Nephron (organoid): Measurements from ENCODE around the gene SERPINH1.

ENCODE experiments used
- H3K27ac Mint-ChIP-seq, 3 experiments: 2 replicates each; pipeline ENCODE4 v1.8.0; 2020; ENCODE audit warnings: mixed read lengths in 3 of 3, mild to moderate bottlenecking in 2 of 3, moderate library complexity in 1 of 3
- H3K27me3 Mint-ChIP-seq: 2 replicates; pipeline ENCODE4 v1.8.0; 2021; ENCODE audit warnings: low read depth, mild to moderate bottlenecking, moderate library complexity, mixed read lengths
- H3K36me3 Mint-ChIP-seq: 2 replicates; pipeline ENCODE4 v1.8.0; 2020; ENCODE audit warnings: low read depth, mixed read lengths
- H3K4me1 Mint-ChIP-seq: 2 replicates; pipeline ENCODE4 v1.8.0; 2020; ENCODE audit warnings: mixed read lengths
- H3K4me3 Mint-ChIP-seq, 3 experiments: 2 replicates each; pipeline ENCODE4 v1.8.0; 2020; ENCODE audit warnings: mild to moderate bottlenecking in 3 of 3, mixed read lengths in 3 of 3, moderate library complexity in 2 of 3
- H3K9me3 Mint-ChIP-seq: 2 replicates; pipeline ENCODE4 v1.8.0; 2020; ENCODE audit warnings: mixed read lengths
- TF ChIP-seq, protein P1 (sequence below), 3 experiments: fragments of 200-600 bp; sonication (generic); IDR thresholded peaks; one replicate each; pipeline ENCODE4 v1.5.0; 2021; ENCODE audit warnings: antibody characterized with exemption in 3 of 3; ENCODE audit not compliant: unreplicated experiment in 3 of 3

SERPINH1 gene

DNA sequence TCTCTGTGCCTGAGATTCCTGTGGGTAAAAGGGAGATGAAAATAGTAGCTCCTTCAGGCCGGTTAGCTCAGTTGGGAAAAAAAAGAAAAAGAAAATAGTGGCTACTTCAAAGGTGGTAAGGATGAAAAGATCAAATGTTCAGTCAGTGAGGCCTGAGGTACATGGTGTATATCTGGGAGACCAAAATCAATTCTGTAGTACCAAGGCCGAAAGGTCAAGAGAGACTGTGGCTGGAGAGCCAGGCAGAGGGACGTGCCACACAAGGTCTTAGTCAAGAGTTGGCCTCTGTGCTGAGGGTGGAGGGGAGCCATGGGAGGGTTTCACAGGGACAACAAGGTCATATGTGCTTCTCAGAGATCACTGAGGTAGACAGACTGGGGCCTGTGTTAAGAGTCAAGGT lies 31.5 kb upstream of the SERPINH1 start:
- peaks cover 9% of the 10 kb centered on the region for H3K4me1 Mint-ChIP-seq
- H3K27ac Mint-ChIP-seq, result no peak overlapping the region
- no peaks in the 10 kb centered on the region for H3K9me3 Mint-ChIP-seq
- no peaks in the 10 kb centered on the region for H3K36me3 Mint-ChIP-seq
- H3K4me3 Mint-ChIP-seq, result no peak overlapping the region
- TF ChIP-seq, protein P1, sequence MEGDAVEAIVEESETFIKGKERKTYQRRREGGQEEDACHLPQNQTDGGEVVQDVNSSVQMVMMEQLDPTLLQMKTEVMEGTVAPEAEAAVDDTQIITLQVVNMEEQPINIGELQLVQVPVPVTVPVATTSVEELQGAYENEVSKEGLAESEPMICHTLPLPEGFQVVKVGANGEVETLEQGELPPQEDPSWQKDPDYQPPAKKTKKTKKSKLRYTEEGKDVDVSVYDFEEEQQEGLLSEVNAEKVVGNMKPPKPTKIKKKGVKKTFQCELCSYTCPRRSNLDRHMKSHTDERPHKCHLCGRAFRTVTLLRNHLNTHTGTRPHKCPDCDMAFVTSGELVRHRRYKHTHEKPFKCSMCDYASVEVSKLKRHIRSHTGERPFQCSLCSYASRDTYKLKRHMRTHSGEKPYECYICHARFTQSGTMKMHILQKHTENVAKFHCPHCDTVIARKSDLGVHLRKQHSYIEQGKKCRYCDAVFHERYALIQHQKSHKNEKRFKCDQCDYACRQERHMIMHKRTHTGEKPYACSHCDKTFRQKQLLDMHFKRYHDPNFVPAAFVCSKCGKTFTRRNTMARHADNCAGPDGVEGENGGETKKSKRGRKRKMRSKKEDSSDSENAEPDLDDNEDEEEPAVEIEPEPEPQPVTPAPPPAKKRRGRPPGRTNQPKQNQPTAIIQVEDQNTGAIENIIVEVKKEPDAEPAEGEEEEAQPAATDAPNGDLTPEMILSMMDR (IDR thresholded peaks at IDR 0.05; ENCODE audit: unreplicated experiment in 3 of 3), result no peak
- H3K27me3 Mint-ChIP-seq, result peaks cover 15% of the 10 kb centered on the region

DNA sequence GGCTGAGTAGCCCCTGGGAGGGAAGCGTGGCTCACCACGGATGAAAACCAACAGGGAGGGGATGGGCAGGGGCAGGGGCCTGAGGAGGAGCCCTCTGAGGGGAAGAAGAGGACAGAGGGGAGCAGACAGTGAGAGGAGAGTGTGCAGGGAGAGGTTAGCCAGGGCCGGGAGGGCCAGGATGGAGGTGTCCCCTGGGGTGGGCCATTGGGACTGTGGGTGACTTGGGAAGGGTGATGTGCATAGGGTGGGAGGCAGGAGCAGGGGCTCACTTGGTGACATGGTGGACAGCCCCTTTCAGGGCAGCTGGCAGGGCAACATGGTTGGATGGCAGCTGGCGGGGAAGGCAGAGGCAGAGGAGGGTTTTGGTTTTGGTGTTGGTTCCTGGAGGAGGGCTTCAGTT lies 30.7 kb upstream of the SERPINH1 start:
- no peak overlapping the region for H3K4me3 Mint-ChIP-seq
- no peaks in the 10 kb centered on the region for H3K9me3 Mint-ChIP-seq
- H3K36me3 Mint-ChIP-seq, result no peaks in the 10 kb centered on the region
- no peak overlapping the region for H3K27ac Mint-ChIP-seq
- peaks cover 16% of the 10 kb centered on the region for H3K27me3 Mint-ChIP-seq
- TF ChIP-seq, protein P1 (IDR thresholded peaks at IDR 0.05; ENCODE audit: unreplicated experiment in 3 of 3), result no peak
- H3K4me1 Mint-ChIP-seq, result peaks cover 9% of the 10 kb centered on the region

DNA sequence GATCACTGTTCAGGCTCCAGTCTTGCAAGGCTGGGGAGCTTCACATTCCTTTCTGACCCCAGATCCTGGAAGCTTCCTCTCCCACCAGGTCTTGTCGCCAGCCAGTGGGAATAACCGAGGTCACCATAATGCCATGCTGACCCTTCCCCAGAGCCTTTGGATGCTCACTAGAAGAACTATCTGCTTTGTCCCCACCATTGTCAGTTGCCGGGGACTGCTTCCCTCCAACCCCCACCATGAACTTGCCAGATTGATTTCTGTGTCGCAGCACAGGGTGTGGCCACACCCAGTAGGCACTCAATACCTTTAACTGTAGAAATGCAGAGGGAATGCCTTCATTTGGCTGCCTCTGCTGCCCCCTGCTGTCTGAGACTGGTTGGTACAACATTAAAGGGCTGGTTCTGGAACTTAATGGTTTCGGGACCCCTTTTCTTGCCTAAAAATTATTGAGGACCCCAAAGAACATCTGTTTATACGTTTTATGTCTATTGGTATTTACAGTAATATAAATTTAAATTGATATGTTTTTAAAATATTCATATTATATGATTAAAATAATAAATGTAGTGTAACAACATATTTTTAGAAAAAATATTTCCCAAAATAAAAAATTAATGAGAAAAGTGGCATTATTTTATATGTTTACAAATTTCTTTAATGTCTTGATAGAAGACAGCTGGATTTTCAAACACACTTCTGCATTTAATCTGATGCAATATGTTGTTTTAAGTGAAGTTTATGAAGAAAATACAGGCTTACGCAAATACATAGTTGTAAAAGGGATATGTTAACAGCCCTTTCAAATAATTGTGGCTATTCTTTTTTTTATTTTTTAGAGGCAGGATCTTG lies 29.6 kb upstream of the SERPINH1 start:
- Mint-ChIP-seq H3K4me3 (peak overlapping the region in 1 of 3 experiments; percentile 19), H3K4me1 (peaks cover 9% of the 10 kb centered on the region), H3K27me3 (peaks cover 13% of the 10 kb centered on the region)

DNA sequence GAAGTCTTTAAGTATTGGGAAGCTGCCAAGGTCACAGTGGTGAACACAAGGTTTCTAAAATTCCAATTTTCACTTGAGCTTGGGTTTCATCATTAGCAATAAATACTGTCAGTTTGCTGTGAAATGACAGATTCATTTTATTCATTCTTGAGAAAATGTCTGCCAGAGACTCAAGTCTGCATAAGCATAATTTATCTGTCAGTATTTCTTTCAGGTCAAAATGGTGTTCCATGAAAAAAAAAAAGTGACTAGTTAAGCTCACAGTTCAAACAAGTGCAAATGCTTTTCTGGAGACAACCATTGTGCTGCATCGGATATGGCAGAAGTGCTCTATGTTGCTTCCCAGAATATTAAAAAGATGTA lies 28.2 kb upstream of the SERPINH1 start:
- H3K27ac Mint-ChIP-seq, result no peak overlapping the region
- no peaks in the 10 kb centered on the region for H3K36me3 Mint-ChIP-seq
- TF ChIP-seq, protein P1 (IDR thresholded peaks at IDR 0.05; ENCODE audit: unreplicated experiment in 3 of 3), result no peak
- H3K4me3 Mint-ChIP-seq, result no peak overlapping the region
- peaks cover 21% of the 10 kb centered on the region for H3K4me1 Mint-ChIP-seq
- H3K9me3 Mint-ChIP-seq, result no peaks in the 10 kb centered on the region
- peaks cover 12% of the 10 kb centered on the region for H3K27me3 Mint-ChIP-seq

More for the DNA sequence above, 29.6 kb upstream of the SERPINH1 start:
- no peaks in the 10 kb centered on the region for H3K36me3 Mint-ChIP-seq
- TF ChIP-seq, protein P1 (IDR thresholded peaks at IDR 0.05; ENCODE audit: unreplicated experiment in 3 of 3), result peak; percentile 91 to 96 (median 95)
- no peak overlapping the region for H3K27ac Mint-ChIP-seq
- no peaks in the 10 kb centered on the region for H3K9me3 Mint-ChIP-seq

DNA sequence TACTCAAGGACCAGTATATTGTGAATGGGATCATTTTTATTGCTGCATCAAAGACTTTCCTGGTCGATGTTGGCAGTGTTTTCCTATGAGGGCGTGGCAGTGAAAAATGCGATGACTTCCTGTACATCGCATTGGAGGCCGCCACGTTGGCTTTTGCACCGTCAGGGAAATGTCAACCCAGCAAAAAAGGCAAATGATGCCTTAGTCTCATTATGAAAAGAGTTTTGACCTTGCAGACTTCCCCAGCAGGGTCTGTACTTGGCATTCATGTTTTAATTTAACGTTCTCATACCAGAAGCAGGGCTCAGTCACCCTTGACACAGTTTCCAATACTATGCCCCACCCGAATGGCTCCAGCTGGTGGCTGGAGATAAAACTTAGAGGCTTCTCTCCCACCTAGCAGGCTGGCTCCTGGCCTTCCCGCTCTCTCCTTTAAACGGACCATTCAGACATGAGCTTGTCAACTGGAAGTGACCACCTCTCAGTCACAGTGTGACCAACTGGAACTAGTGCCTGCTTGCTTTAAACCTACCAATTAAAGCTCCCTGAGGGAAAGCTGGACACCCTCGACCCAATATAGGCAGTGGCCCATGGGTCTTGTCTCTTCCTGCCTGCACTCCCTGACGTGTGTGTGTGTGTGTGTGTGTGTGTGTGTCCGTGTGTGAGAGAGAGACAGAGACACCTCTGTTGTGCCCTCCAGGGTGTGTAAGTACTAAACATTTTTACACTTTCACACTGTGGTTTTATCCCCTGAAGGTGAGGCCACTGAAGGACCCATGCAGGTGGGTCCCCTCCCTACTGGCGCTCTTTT lies 27.6 kb upstream of the SERPINH1 start:
- Mint-ChIP-seq H3K27ac (peak overlapping the region in 1 of 3 experiments; percentile 17), H3K27me3 (peaks cover 10% of the 10 kb centered on the region), H3K4me1 (peaks cover 27% of the 10 kb centered on the region), H3K9me3 (no peaks in the 10 kb centered on the region), H3K4me3 (no peak overlapping the region), H3K36me3 (no peaks in the 10 kb centered on the region)
- TF ChIP-seq, protein P1 (IDR thresholded peaks at IDR 0.05; ENCODE audit: unreplicated experiment in 3 of 3), result no peak
